ENCODE results near the gene NOCT. TPM values are rescaled to one million over a fixed set of nuclear protein-coding genes. Genes with fewer than 3 reads are reported as not detected.
"Not testable (repeated sequence)": the region's sequence is repeated elsewhere in the genome, so short reads cannot be mapped to it uniquely, and the experiment has no call there.

NOCT gene, protein sequence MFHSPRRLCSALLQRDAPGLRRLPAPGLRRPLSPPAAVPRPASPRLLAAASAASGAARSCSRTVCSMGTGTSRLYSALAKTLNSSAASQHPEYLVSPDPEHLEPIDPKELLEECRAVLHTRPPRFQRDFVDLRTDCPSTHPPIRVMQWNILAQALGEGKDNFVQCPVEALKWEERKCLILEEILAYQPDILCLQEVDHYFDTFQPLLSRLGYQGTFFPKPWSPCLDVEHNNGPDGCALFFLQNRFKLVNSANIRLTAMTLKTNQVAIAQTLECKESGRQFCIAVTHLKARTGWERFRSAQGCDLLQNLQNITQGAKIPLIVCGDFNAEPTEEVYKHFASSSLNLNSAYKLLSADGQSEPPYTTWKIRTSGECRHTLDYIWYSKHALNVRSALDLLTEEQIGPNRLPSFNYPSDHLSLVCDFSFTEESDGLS
- 13.5 and 16.1 TPM in 2 replicates for total RNA-seq (2014; rRNA removed; shearing (Covaris generic))

DNA sequence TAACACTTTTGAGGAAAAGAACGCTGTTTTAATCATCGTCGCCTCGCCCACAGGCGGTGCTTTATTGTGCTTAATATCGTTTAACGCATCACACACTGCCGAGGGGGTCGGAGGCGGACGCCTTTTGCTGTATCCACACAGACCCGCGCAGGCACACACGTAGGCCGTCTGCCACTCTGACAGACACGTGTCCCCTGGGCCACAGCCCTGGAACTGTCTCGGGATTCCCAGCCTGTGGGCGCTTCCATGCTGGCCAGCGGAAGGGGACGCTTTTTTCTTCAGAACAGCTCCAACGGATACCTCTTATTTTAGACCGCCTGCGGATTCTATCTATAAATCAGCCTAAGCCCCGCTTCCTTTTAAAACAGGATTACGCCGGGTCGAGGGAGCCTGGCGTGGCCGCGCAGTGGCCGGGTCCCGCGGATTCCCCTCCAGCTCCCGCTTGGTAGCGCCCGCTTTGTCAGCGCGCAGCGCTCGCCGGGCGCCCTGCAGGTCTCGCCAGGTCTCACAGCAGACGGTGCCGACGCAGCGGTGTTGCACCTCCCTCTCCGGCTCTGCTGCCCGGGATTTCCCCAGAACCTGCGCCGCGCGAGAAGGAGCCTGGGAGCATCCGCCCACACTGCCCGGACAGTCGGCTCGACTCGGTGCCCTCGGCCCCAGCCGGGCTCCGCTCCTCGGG, at the start of gene NOCT:
Gene NOCT, plus strand, starts transcription at position 513 of the 679 bp plus-strand sequence. CDS start 201 bp downstream, outside the sequence.
- DNase-seq (ENCODE audit: low read depth), result peak; percentile 86

DNA sequence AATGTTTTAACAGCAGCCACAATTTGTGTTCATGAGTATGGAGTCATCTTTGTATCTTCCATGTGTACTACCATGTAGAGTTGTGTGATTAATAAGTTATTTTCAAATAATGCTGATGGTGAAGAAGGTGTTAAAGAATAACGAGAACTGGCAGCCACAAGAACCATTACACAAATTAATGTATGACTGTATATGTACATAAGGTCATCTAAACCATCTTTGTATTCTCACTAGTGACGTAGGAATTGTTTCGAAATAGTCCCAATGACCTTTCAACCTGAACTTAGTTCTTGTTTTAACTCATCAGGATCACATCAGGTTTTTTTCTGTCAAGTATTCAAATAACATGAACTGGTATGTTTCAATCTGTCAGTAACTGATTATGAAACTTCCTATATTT, 48.3 kb upstream of the NOCT start:
- no peak for DNase-seq (ENCODE audit: low read depth)

DNA sequence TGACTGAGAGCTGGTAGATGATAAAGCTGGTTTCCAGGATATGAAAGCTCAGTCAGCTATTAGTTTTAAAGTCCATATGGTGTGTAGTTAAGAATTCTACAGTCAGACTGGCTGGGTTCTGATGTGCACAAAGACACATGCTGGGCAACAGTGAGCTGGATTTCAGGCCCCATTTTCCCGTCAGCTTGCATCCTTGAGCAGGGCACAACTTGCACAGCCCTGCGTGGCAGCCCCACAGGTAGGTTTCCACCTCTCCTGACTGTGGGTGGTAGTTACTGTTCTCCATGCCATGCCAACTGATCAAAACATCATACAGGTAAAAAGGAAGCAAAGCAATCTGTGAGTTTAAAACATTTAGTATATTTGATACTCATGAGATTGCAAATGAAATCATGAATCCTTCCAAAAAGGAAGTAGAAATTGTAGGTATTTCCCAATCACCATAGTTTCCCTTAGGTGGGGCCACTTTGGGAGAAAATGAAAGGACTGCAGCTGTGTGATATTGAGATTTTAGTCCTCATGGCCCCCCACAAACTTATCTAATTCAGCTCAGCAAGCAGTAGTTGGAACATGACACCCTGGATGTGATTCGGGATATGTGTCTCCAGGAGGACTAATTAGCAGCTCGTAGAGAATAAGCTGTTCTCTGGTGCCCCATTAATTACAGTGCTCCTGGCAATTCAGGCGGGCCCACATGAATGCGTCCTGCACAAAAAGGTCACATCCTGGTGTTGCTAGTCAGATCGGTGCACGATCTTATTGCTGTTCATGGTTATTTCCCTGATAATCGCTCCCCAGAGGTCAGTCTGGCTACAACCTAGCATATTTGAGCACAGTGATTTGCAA, 42.4 kb upstream of the NOCT start:
- DNase-seq (ENCODE audit: low read depth), result no peak

DNA sequence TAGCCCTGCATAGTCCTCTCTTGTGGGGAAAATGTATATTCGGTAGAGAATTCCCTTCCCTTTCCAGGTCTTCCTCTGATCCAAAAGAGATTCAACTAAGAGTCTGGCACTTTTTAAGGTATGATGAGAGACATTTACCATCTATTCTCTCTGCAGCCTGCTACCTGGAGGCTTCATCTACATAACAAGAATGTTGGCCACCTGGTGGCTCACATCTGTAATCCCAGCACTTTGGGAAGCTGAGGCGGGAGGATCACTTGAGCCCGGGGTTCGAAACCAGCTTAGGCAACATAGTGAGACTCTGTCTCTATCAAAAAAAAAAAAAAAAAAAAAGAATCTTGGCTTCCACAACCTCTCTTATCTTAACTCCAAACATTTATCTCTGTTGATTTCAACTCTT, 40.4 kb upstream of the NOCT start:
- no peak for DNase-seq (ENCODE audit: low read depth)

DNA sequence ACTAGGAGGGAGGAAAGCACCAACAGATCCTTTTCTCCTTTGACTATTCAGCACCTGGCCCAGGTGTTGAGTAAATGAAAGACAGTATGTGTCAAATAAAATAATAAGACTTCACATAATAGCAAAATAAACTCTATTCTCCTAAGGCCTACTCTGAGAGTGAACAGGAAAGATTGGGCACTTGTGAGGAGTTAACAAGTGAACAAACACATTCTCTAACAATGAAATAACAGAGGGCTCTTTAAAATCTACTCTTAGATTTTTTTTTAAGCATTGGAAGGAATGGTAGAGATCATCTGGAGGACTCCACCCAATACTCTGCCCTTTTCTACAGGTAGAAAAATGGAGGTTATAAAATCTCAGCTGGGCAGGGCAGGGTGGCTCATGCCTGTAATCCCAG, 39.1 kb upstream of the NOCT start:
- DNase-seq (ENCODE audit: low read depth), result no peak

DNA sequence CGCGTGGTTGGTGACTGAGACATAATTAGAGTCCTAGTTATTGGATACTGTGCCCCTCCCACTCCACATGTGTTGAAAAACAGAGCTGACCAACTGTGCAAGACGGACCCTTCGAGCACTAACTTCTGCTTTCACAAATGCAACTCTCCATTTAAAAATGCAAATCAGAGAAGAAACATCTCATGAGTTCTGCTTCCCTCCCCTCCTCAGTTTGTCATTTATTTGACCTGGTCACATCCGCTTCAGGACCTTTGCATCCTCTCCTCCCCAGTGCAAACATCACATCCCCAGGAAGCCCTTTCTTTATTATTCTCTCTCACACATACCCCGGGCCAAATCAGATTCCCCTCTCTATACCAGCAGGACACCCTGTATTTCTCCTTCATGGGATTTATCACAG, 38.1 kb upstream of the NOCT start:
- no peak for DNase-seq (ENCODE audit: low read depth)

DNA sequence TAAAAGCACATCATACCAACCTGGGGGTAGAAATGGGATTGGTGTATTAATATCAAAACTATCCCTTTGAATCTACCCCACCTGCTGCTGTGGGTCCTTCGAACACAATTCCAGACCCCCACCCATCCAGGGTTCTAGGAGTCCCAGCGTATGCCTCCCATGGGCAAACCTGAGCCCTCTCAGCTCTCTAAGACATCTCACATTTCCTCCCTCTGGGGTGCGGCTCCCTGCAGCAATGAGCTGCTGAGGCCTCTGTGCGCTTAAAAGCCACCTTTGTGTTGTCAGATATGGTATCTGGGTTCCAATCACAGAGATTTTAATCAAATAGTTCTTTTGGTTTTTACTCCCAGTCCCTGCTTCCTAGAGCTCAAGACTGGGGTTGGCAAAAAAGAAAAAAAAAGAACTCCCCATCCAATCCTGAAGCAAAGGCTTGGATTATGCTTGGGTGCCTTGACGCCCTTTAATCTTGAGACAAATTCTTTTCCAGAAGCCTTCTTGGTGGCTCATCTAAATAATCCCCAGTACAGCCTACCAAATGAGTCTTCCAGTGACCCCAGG, 37.5 kb upstream of the NOCT start:
- no peak for DNase-seq (ENCODE audit: low read depth)

DNA sequence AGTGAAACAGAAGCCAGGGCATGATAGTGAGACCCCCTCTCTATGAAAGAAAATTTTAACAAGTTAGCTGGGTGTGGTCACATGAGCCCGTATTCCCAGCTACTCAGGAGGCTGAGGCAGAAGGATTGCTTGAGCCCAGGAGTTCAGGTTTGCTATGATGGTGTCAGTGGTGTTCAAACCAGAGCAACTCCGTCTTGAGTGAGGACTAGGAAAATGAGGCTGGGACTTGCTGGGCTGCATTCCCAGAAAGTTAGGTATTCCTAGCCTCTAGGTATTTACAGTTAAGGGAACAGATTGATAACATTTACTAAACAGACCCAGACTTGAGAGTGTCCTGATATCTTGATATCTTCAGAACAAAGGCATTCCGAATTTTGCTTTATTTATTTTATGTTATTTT, 37.0 kb upstream of the NOCT start:
- DNase-seq (ENCODE audit: low read depth), result no peak

DNA sequence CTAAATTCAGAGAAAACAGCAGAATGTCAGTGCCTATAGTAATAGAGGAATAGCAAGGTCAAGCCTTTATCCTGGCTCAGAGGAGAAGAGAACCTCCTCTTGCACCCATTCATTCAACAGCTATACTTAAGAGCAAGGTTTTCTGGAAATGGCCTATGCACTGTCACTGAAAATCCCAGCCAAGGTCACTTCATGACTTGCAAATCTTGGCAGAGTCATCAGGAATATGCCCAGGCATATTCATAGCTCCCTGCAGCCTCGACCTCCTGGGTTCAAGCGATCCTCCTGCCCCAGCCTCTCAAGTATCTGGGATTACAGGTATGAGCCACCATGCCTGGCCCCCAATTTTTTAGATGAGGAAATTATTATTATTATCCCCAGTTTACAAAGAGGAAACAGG, 35.8 kb upstream of the NOCT start:
- DNase-seq (ENCODE audit: low read depth), result no peak

DNA sequence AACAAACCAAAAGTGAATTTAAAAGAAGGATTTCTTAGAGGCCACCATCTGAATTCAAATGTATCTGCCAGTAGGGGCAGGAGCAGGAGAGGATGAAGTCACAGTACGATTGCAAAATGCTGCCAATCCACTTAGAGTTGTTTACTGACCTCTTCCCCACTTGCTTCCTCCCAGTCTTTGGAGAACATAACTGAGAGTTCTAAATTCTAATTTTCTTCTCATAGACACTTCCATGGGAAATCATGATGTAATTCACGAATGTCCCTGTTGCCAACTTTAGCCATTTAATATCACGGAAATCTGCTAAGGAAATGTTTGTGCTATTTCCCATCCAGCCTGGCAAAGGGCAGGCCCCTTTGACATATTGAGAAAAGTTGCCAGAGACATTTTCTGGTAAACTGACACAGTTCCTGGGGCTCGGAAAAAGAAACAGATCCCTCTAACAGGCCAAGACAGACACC, 33.6 kb upstream of the NOCT start:
- peak; percentile 7 for DNase-seq (ENCODE audit: low read depth)

DNA sequence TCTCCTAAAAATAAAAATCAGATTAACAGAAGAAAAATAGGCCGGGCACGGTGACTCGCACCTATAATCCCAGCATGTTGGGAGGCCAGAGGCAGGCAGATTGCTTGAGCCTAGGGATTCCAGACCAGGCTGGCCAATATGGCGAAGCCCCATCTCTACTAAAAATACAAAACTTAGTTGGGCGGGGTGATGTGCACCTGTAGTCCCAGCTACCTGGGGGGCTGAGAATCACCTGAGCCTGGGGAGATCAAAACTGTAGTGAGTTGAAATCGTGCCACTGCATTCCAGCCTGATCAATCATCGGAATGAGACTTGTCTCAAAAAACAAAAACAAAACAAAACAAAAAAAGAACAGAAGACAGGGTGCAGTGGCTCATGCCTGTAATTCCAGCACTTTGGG, 32.8 kb upstream of the NOCT start:
- DNase-seq (ENCODE audit: low read depth), result no peak

DNA sequence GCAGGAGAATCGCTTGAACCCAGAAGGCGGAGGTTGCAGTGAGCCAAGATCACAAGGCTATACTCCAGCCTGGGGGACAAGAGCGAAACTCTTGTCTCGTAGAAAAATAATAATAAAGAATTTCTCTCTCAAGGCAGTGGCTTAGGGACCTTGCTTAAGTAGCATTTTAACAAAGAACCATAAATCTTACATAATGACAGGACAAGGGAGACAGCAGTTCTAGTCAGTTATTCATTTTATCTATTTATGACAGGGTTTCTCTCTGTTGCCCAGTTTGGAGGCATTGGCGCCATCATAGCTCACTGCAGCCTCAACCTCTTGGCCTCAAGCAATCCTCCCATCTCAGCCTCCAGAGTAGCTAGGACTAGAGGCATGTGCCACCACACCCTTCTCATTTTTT, 31.9 kb upstream of the NOCT start:
- no peak for DNase-seq (ENCODE audit: low read depth)

DNA sequence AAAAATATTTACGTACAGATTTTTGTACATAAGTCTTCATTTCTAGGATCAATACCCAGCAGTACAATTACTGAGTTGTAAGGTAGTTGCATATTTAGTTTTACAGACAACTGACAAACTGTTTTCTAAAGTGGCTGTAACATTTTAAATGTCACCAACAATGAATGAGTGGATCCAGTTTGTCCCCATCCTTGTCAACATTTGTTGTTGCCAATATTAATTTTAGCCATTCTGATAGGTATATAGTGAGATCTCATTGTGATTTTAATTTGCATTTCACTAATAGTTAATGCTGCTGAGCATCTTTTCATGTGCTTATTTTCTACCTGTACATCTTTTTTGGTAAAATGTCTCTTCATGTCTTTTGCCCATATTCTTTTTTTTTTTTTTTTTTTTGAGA, 30.9 kb upstream of the NOCT start:
- no peak for DNase-seq (ENCODE audit: low read depth)

DNA sequence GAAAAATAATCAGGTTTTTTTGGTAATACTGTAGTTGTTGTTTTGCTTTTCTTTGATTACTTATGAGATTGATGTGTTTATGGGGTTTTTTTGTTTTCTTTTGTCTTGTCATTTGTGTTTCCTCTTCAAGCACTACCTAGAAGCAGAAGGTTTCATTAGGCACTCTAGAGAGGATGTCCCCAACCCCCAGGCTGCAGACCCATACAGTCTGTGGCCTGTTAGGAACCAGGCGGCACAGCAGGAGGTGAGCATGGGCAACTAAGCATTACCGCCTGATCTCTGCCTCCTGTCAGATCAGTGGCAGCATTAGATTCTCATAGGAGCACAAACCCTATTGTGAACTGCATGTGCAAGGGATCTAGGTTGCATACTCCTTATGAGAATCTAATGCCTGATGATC, 22.9 kb upstream of the NOCT start:
- DNase-seq (ENCODE audit: low read depth), result no peak

DNA sequence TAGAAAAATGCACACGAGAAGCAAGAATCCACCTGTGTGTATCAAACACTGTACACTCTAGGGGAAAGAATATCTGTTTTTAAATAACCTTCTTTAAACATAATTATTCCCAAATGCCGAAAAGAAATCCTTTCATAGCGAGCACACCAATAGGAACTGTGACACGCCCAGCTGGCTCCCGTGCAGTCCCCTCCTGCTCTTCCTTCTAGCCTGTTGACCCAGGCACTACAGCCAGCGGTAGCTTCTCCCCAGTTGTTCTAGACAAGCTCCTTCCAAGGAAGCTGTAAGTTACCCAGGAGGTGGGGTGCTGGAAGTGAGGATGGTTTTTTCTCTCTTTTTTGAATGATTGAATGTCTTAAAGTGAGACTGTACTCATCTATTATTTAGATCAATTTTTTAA, 19.5 kb upstream of the NOCT start:
- DNase-seq (ENCODE audit: low read depth), result no peak

DNA sequence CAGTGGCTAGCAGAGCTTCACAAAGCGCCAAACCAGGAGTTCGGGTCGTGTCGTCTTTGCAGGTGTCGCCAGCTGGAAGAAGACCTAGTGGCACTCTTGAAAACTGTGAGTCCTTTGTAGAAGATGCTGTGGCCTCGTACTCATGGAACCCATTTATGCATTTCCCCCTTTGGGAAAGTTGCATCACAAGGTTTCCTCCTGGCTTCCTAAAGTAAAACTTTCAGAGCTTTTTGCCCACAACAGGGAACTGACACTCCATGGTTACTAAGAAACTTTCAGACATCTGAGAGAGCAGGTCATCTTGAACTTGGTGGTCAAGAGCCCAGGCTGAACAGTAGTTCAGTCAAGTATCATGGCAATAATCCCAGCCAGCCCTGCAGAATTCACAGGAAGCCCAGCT, 15.9 kb upstream of the NOCT start:
- no peak for DNase-seq (ENCODE audit: low read depth)

DNA sequence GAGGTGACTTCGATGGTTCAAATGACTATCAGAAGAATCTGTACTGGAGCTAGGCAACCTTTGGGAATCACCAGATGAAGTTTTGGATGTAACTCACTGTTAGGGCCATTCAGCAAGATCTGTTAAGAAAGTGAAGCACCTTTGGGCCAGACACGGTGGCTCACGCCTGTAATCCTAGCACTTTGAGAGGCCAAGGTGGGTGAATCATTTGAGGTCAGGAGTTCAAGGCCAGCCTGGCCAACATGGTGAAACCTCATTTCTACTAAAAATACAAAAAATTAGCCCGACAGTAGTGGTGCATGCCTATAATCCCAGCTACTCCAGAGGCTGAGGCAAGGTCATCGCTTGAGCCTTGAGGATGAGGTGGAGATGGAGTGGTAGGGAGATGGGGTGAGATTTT, 15.4 kb upstream of the NOCT start:
- DNase-seq (ENCODE audit: low read depth), result not testable (repeated sequence)

DNA sequence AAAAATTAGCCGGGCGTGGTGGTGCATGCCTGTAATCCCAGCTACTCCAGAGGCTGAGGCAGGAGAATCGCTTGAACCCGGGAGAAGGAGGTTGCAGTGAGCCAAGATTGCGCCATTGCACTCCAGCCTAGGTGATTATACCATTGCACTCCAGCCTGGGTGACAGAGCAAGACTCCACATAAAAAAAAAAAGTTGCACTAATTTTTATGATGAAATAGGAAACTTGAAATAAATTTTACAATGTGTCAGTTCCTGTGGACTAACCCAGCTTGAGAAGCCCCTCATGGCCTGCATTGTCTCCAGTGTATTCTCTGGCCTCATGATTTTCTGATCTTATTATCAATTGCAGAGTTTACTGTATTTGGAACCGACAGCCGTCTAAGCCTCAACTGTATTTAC, 14.2 kb upstream of the NOCT start:
- not testable (repeated sequence) for DNase-seq (ENCODE audit: low read depth)

DNA sequence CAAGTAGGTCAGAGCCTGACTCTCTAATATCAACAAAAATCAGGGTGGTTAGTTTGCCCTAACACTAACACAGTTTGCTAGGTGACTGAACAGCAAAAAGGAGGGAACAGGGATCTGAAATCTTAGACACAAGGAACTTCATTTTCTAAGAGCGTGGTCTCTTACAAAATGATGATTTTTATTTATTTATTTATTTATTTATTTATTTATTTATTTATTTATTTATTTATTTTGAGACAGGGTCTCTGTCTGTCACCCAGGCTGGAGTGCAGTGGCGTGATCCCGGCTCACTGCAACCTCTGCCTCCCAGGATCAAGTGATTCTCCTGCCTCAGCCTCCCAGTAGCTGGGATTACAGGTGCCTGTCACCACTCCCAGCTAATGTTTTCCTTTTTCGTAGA, 11.9 kb upstream of the NOCT start:
- not testable (repeated sequence) for DNase-seq (ENCODE audit: low read depth)

DNA sequence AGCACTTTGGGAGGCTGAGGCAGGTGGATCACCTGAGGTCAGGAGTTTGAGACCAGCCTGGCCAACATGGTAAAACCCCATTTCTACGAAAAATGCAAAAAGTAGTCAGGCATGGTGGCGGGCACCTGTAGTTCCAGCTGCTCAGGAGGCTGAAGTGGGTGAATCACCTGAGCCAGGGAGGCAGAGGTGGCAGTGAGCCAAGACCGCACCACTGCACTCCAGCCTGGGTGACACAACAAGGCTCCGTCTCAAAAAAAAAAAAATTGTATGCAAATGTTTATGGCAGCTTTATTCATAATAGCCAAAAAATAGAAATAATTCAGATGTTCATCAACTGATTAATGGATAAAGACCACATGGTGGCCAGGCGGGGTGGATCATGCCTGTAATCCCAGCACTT, 9.8 kb upstream of the NOCT start:
- DNase-seq (ENCODE audit: low read depth), result no peak

DNA sequence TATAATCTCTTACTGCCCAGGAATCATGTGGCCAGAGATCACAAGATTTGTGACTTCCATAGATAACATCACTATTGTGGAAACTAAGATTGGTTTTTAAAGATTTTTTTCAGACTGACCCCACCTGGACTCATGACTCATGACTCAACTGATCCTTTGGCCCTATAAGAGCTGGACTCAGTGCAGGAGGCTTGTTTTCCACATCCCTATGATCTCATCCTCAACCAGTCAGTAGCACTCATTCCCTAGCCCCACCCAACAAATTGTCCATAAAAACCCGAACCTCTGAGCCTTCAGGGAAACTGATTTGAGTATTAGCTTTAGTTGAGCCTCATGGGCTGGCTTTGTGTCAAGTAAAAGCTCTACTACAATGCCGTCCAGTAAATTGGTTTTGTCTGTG, 7.9 kb upstream of the NOCT start:
- DNase-seq (ENCODE audit: low read depth), result peak; percentile 24

DNA sequence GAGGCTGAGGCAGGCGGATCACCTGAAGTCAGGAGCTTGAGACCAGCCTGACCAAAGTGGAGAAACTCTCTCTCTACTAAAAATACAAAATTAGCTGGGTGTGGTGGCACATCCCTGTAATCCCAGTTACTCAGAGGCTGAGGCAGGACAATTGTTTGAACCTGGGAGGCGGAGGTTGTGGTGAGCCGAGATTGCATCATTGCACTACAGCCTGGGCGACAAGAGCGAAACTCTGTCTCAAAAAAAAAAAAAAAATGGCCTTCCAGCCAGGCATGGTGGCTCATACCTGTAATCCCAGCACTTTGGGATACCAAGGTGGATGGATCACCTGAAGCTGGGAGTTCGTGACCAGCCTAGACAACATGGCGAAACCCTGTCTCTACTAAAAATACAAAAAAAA, 7.3 kb upstream of the NOCT start:
- not testable (repeated sequence) for DNase-seq (ENCODE audit: low read depth)

Data from RPMI7951 (cell line).